Erythroblast (primary cell): Measurements from ENCODE around the gene MINDY4.
A peak's percentile ranks its signal among the peaks of the same experiment; 100 is the strongest.

Experiments used
- DNase-seq, 2 experiments: peaks; one replicate each; lab custom pipeline; 2025; lab: John Stamatoyannopoulos, UW
- GATA1 ChIP-seq: IDR thresholded peaks from 2 replicates; pipeline ENCODE4 v1.6.1; 2011; ENCODE audit warnings: low read depth, mild to moderate bottlenecking, control low read depth, low read length, moderate library complexity
- POLR2A ChIP-seq: IDR thresholded peaks from 2 replicates; pipeline ENCODE4 v1.6.1; 2011; ENCODE audit warnings: mild to moderate bottlenecking, low read length

Gene MINDY4

DNA sequence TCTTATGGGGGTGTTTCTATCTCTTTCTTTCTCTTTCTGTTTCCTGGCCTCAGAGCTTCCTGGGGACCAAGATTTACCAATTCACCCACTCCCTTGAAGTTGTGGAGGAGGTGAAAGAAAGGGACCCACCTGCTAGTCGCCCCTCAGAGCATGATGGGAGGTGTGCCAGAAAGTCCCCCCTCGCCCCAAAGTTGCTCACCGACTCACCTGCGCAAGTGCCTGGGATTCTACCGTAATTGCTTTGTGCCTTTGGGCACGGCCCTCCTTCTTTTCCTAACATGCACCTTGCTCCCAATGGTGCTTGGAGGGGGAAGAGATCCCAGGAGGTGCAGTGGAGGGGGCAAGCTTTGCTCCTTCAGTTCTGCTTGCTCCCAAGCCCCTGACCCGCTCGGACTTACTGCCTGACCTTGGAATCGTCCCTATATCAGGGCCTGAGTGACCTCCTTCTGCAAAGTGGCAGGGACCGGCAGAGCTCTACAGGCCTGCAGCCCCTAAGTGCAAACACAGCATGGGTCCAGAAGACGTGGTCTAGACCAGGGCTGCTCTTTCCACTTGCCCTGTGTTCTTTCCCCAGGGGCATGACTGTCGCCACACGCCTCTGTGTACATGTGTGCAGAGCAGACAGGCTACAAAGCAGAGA, 152.7 kb downstream of the MINDY4 start:
- no peak for TF ChIP-seq GATA1
- no peak for TF ChIP-seq POLR2A
- no peak for DNase-seq

DNA sequence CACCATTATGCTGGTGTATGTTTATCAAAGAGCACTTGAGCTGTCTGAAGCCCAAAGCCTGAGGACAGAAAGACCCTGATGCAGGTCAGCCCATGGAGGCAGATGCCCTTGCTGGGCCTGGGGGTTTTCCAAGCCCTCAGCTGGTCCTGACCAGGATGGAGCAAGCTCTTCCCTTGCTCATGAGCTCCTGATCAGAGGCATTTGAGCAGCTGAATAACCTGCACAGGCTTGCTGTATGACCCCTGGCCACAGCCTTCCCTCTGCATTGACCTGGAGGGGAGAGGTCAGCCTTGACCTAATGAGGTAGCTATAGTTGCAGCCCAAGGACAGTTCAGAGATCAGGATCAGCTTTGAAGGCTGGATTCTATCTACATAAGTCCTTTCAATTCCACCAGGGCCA, 153.4 kb downstream of the MINDY4 start:
- TF ChIP-seq POLR2A, result no peak
- no peak for TF ChIP-seq GATA1
- no peak for DNase-seq

DNA sequence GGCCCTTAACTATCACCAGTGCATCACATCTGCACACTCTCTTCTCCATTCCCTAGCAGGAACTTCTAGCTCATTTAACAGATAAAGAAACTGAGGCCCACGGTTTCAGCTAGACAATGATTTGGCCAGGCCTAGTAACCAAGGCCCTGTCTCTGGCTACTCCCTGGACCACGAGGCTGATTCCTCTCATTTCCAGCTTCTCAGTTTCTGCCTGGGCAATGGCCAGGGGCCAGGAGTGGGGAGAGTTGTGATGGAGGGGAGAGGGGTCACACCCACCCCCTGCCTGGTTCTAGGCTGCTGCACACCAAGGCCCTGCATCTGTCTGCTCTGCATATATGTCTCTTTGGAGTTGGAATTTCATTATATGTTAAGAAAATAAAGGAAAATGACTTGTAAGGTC, 153.9 kb downstream of the MINDY4 start:
- TF ChIP-seq POLR2A (no peak), GATA1 (no peak)
- DNase-seq, result no peak

DNA sequence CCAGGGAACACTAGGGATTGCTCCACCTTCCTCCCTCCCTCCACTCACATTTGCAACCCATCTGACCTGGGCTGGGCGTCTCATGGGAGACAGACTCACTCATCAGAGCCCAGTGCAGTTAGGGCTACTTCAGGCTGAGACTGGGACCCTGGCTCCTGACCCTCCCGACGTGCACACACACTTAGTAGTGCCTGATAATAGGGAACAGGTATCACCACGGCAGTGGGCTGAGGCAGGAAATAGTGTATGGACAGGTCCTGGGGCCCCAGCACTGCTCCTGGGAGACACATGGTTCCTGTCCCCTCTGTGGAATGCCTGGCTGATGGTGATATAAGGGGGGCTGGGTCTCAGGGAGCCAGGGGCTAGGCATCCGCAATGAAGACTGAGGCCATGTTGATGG, 154.7 kb downstream of the MINDY4 start:
- no peak for DNase-seq
- TF ChIP-seq GATA1 (no peak), POLR2A (no peak)

DNA sequence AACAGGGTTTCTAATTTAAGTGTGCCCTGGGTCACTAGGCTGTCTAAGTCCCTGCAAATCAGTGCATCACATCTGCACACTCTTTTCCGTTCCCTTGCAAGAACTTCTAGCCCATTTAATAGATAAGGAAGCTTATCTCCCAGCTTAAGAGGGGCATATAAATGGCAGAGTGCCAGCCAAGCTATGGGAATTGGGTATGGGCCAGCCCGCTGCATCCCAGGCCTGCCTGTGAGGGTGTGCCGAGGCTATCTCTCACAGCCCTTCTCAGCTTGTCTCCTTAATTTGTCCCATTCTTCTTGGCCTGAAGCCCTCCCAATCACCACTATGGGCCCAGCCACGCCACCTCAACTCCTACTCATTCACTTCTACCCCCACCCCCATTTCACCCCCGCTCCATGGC, 155.1 kb downstream of the MINDY4 start:
- TF ChIP-seq GATA1 (no peak), POLR2A (no peak)
- DNase-seq, result peak; percentile 79 to 89

DNA sequence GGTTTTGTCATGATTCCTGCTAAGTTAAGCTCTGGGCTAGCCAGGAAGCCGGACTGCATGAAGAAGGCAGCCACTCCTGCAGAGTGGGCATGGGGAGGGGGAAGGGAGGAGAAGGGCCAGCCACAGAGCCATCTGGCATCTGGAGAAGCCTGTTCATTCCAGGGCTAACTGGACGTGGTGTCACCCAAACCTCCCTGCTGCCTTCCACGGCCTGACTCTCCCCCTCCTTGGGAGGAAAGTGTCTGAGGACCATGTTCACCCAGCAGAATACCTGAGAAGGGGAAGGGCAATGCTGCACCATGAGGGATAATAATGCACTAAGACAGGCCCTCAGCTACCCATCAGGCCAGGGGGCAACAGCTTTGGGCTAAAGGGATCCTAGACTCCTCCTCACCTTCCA, 155.8 kb downstream of the MINDY4 start:
- DNase-seq, result no peak
- no peak for TF ChIP-seq GATA1

DNA sequence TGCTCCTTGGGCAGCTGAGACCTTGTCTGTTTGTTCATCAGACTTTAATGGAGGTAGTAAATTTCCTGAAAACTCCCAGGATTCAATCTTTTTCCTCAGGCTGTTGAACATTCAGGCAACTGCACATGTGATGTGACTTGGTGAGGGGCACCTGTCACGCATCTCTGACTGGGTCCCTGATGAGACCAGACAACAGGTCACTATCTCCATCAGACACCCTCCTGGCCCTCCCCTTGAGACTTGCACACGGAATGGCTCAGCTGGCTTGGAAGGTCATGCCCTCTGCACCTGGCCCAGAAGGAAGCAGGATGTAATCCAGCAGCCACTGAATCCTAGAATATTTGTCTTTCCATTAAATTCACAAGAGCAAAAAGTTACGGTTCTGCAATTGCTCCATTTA, 156.3 kb downstream of the MINDY4 start:
- DNase-seq, result no peak
- TF ChIP-seq GATA1 (no peak), POLR2A (no peak)

DNA sequence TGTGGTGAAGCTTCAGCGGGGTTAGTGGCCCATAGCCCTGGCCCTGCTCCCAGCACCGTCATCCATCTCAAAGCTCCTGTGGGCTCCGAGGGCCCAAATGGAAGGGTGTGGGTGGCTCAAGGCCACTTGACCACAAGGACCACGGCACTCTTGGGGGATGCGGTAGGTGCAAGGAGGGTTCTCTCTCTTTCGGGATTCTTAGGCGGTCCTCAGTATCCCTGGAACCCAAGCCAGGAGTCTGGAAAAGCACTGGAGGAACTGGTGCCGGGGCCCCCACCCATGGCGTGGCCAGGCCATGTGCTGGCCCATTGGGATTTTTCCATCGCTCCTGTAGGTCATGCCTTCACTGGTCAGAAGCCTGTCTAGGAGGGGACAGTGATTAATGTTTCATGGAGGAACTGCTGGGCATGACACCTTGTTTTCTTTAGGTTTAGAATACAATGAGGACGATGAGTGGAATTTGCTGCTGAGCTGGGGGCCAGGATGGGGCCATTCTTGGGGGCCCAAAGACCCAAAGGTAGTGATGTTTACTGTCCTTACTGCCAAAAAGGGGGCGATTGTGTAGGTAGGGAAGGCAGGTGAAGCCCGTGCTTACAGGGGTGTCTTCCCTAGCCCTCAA, 157.1 kb downstream of the MINDY4 start:
- DNase-seq, result no peak
- TF ChIP-seq POLR2A, result no peak
- TF ChIP-seq GATA1, result no peak

DNA sequence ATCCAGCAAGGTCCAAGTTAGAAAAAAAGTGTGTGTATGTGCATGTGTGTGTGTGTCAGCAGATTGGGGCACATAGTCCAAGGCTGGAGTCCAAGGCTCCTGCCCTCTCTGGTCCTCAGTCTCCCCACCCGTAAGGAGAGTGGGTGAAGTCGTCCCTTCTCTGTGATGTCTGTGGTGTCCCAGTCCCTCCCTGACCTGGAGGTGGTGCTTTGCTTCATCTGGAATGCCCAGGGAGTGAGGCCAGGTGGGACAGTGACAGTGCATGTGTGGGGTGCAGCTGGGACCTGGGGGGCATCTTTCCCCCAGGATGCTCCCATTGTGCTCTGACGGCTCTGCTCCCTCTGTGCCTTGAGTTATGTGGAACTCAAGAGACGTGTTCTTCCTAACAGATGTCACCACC, 158.5 kb downstream of the MINDY4 start:
- DNase-seq, result no peak
- no peak for TF ChIP-seq GATA1
- no peak for TF ChIP-seq POLR2A

DNA sequence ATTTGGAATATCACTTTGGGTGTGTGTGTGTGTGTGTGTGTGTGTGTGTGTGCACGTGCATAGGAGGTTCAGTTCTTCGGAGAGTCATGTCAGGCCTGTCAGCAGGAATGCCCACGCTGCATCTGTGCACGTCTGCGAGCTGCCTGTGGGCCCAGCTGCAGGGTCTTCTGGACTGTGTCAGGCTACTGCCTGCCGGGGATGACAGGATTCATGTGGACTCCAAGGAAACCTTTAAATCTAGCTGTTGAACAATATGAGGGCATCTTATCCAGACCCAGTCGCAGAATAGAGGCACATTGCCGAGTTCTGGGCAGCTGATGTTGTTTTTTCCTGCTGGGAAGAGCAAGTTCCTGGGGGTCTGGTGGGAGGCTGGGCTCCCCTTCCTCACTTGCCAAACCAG, 159.4 kb downstream of the MINDY4 start:
- TF ChIP-seq GATA1 (no peak), POLR2A (no peak)
- no peak for DNase-seq

DNA sequence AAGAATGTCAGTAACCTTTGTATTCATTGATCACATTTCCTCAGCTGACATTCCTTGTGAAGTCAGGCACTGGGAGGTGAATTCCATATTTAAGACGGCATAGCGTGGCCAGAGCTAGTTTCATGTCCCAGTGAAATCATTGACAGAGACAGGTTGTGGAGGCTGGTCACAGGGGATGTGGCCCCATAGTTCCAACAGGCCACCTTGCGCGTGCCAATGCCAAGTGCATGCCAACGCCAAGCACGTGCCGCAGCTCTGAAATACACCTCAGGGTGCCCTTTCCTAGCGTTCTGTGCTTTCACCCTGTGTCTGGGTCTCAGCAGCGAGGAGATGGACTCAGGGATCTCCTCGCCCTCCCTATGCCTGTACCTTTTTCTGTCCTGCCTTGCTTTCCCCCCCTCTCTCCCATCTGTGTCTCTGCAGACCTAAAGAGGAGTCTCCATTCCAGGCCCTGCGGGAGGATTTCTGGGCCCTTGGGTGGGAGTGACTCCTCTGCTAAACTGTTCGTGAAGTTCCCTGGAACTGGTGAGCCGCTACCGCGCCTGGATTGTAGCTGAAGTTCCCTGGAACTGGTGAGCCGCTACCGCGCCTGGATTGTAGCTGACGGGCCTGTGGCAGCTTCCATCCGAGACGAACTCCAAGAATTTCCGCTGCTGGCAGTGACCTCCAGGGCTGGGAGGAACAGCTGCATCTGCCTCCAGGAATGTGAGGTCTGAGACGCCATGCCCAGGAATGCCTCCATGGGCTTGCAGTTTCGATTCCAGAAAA, 160.1 kb downstream of the MINDY4 start:
- TF ChIP-seq GATA1 (no peak), POLR2A (no peak)
- DNase-seq, result no peak

DNA sequence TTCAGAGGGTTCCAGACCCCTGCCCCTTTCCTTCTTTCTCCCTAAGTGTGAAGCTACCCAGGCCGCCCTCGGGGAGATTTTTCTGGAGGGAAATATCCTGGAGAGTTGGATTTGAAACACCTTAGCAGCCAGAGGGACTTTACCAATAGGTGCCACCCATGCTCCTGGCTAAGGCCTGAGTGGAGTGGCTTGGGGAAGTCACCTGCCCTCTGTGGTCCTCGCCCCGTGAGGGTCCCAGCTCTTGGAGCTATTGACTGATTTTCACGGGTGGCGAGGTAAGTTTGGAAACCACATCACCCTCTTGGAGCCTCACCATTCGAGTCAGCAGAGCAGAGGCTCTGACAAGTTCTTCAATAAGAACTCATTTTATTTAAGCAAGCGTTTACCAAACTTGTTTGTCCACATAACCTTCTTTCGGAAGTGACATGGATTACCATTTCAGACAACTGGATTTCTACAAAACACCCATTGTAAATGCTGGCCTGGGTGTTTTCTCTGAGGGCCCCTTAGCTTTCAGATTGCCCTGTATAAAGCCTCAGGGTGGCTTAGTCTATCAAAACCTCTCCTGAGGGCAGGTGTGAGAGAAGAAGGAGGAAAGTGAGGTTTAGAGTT, 160.8 kb downstream of the MINDY4 start:
- DNase-seq, result no peak
- TF ChIP-seq GATA1 (no peak), POLR2A (no peak)

DNA sequence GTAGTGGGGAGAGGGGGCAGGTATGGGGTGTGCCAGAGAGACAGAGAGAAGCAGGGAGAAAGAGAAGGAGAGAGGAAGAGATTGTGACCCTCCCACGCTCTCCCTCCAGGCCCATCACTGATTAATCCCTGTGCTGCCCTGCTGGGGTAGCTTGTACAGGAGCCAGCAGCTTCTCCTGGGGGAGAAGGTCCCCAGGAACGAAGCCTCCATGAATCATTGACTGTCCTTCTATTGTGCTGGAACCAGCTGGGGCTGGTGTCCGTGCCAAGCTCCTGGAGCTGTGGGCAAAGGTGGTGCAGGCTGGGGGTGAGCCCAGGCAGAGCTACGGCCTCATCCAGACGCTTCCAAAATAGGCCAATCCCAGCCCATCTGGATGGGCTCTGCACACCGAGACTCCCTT, 161.3 kb downstream of the MINDY4 start:
- TF ChIP-seq GATA1 (no peak), POLR2A (no peak)
- no peak for DNase-seq

DNA sequence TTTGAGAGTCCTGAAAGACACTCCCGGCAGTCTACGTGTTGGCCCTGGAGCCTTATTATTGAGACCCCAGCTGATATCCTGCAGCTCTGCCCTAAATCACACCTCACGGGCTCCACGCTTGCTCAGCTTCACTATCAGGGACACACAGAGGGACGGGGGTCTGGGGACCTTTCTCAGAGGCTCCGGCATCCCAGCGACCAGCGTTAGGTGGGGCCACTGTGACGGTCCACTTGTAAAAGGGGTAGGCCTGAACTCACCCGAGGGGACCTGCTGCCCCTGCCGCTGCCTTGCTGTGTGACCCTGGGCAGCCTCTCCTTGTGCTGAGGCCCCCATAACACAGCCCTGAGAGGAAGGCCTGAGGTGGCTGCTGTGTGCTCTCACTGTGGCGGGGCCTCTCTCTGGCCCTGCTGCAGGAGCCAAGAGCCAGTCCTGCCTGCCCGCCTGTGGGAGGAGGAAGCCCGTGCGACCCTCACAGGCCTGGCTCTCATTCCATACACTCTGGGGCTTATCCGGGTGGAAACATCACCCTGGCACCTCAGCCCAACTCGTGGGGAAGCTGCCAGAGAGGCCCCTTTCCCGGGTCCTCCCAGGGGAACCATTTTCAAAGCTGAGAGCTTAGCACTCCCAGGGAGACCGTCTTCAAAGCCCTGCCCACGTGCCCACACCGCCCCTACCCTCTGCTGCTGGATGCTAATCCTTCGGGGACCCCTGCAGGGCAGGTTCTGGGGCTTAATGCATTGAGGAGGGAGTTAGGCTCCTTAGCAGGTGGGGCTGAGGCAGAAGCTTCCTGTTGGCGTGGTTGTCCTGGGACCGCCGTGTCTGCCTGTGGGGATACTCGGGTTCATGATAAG, 162.1 kb downstream of the MINDY4 start:
- DNase-seq, result no peak
- TF ChIP-seq GATA1 (no peak), POLR2A (no peak)
